ENCODE data around the gene DLX1. TPM values are rescaled to one million over a fixed set of nuclear protein-coding genes. Genes with fewer than 3 reads are reported as not detected.
"Not testable (repeated sequence)": the region's sequence is repeated elsewhere in the genome, so short reads cannot be mapped to it uniquely, and the experiment has no call there.

Gene DLX1
- total RNA-seq, 2 experiments from 2014 or later: not detected

DNA sequence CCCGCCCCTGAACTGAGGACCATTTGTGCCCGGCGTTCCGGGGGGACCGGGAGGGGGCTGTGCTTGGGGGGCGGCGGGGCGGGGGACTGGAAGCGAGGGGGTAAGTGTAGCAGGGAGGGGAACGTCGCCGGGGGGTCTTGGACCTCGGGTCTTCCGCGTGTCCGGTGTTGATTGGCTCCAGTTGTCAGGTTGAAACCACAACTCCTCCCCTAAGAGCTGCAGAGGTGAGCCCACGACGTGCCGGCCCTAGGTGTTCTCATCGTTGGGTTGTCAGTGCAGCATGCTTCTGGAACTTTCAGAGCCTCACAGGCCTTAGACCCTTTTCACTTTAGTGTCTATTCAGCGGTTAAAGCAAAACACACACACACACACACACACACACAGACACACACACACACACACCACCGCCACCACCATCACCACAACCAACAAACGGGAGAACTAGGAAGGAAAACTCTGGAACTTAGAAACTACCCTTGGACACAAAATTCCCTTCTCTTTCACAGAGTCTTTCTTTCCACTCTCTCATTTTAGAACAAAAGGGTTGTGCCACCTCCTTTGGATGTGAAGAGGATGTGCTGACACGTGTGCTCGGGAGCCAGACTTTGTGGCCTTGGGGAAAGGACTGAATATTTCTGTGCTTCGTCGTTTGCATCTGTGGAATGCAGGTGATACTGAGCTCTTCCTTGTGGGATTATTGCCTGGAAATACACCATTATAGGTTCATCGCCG, 24.1 kb downstream of the DLX1 start:
- Histone ChIP-seq H3K4me1 (ENCODE audit: insufficient read depth, low read length) (peaks cover 25% of the 10 kb centered on the region), H3K36me3 (ENCODE audit: insufficient read depth, low read length) (no peaks in the 10 kb centered on the region), H3K27ac (ENCODE audit: low read depth in 1 of 2, low read length in 2 of 2) (no peak overlapping the region), H3K27me3 (ENCODE audit: control insufficient read depth in 1 of 2, insufficient read depth in 2 of 2, low read length in 2 of 2) (peaks cover 56% of the 10 kb centered on the region in 2 experiments), H3K9me3 (ENCODE audit: control insufficient read depth in 1 of 2, insufficient read depth in 1 of 2, low read length in 2 of 2) (peaks cover 0 to 41% of the 10 kb centered on the region in 2 experiments), H3K4me3 (ENCODE audit: low read length) (no peak overlapping the region)
- DNase-seq (no peak), ATAC-seq (ENCODE audit: poor library complexity) (no peak)
- POLR2A ChIA-PET: no interaction called here
- H3K27ac Mint-ChIP-seq: no peak overlapping the region
- TF ChIP-seq, protein P1, sequence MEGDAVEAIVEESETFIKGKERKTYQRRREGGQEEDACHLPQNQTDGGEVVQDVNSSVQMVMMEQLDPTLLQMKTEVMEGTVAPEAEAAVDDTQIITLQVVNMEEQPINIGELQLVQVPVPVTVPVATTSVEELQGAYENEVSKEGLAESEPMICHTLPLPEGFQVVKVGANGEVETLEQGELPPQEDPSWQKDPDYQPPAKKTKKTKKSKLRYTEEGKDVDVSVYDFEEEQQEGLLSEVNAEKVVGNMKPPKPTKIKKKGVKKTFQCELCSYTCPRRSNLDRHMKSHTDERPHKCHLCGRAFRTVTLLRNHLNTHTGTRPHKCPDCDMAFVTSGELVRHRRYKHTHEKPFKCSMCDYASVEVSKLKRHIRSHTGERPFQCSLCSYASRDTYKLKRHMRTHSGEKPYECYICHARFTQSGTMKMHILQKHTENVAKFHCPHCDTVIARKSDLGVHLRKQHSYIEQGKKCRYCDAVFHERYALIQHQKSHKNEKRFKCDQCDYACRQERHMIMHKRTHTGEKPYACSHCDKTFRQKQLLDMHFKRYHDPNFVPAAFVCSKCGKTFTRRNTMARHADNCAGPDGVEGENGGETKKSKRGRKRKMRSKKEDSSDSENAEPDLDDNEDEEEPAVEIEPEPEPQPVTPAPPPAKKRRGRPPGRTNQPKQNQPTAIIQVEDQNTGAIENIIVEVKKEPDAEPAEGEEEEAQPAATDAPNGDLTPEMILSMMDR (IDR thresholded peaks at IDR 0.05): no peak
- no peaks in the 10 kb centered on the region for H3K9me3 Mint-ChIP-seq
- intact Hi-C loops (cut with DNase I, micrococcal nuclease): loop anchor here (5.0 to 10.0 kb wide), 6 partner anchors 182 to 535 kb away; no protein-coding TSS in a partner anchor
- H3K27me3 Mint-ChIP-seq: peaks cover 84% of the 10 kb centered on the region
- peaks cover 20% of the 10 kb centered on the region for H3K4me1 Mint-ChIP-seq (ENCODE audit: low read depth)
- CTCF ChIA-PET: no interaction called here
- H3K36me3 Mint-ChIP-seq (ENCODE audit: low read depth): no peaks in the 10 kb centered on the region
- no peak overlapping the region for H3K4me3 Mint-ChIP-seq

DNA sequence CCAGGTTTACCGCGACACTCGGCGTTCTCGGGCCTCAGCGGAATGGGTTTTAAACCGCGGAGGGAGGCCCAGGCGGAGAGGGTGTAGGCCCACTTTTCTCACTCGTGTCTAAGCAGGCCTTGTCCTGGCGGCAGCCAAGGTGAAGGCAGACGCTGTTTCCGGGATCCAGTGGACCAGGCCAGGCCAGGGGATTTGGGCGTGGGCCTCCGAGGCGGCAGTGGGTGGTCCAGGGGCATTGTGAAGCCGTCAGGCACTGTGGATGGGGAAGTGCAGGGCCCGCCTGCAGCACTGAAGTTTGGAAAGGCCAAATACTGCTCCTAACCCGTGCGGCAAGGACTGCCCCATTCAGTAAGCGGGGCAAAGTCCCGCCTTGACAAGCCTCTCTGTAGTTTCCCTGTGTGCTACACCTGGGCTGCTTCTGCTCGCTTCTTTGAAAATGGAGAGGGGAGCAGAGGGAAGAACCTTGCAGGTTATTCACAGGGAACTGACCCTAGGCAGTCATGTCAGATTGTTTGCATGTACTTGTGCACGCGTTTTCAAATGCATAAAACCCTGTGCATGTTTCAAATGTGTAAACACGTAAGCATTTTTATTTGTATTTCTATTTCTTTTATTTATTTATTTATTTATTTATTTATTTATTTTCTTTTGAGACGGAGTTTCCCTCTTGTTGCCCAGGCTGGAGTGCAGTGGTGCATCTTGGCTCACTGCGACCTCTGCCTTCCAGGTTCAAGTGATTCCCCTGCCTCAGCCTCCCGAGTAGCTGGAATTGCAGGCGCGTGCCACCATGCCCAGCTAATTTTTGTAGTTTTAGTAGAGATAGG, 24.9 kb downstream of the DLX1 start:
- Histone ChIP-seq H3K27me3 (ENCODE audit: control insufficient read depth in 1 of 2, insufficient read depth in 2 of 2, low read length in 2 of 2) (peaks cover 48 to 53% of the 10 kb centered on the region in 2 experiments), H3K27ac (ENCODE audit: low read depth in 1 of 2, low read length in 2 of 2) (no peak overlapping the region), H3K4me3 (ENCODE audit: low read length) (no peak overlapping the region), H3K4me1 (ENCODE audit: insufficient read depth, low read length) (peaks cover 24% of the 10 kb centered on the region), H3K9me3 (ENCODE audit: control insufficient read depth in 1 of 2, insufficient read depth in 1 of 2, low read length in 2 of 2) (peaks cover 0 to 35% of the 10 kb centered on the region in 2 experiments), H3K36me3 (ENCODE audit: insufficient read depth, low read length) (no peaks in the 10 kb centered on the region)
- ChIA-PET CTCF (no interaction called here), POLR2A (no interaction called here)
- intact Hi-C loops (cut with DNase I, micrococcal nuclease): loop anchor here (5.0 to 10.0 kb wide), 8 partner anchors 33 to 535 kb away; no protein-coding TSS in a partner anchor
- Mint-ChIP-seq H3K4me3 (no peak overlapping the region), H3K36me3 (ENCODE audit: low read depth) (no peaks in the 10 kb centered on the region), H3K9me3 (no peaks in the 10 kb centered on the region), H3K4me1 (ENCODE audit: low read depth) (peaks cover 20% of the 10 kb centered on the region), H3K27me3 (peaks cover 83% of the 10 kb centered on the region), H3K27ac (no peak overlapping the region)
- TF ChIP-seq, protein P1 (IDR thresholded peaks at IDR 0.05): no peak
- no peak for DNase-seq
- ATAC-seq (ENCODE audit: poor library complexity): no peak

DNA sequence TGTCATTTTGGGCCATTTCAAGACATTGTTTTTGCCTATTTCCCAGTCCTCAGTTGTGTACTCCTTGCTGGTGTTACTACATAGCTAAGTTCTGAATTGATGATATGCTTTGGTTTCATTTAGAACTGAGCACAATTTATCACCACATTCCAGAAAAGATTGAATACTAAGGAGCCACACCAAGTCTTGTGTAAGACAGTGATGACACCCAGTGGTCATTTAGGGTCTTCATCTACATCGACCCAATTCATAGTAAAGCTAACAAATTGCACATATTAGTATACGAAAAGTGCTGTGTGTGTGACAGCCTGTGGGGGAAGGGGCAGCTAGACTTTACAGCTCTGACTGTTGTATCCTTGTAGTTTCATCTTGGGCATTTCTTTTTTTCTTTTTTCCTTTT, 28.3 kb downstream of the DLX1 start:
- POLR2A ChIA-PET: no interaction called here
- no peak overlapping the region for H3K4me3 Mint-ChIP-seq
- no peak overlapping the region for H3K27ac Mint-ChIP-seq
- no peaks in the 10 kb centered on the region for H3K9me3 Mint-ChIP-seq
- peaks cover 0 to 5% of the 10 kb centered on the region in 2 experiments for H3K9me3 ChIP-seq (ENCODE audit: control insufficient read depth in 1 of 2, insufficient read depth in 1 of 2, low read length in 2 of 2)
- H3K27me3 ChIP-seq (ENCODE audit: control insufficient read depth in 1 of 2, insufficient read depth in 2 of 2, low read length in 2 of 2): peaks cover 14 to 24% of the 10 kb centered on the region in 2 experiments
- peaks cover 58% of the 10 kb centered on the region for H3K27me3 Mint-ChIP-seq
- no peaks in the 10 kb centered on the region for H3K36me3 ChIP-seq (ENCODE audit: insufficient read depth, low read length)
- no peak overlapping the region for H3K4me3 ChIP-seq (ENCODE audit: low read length)
- CTCF ChIA-PET: interaction anchor here (0.6 to 1.4 kb wide), 3 partner anchors 14 to 407 kb away, joined by 3 read pairs; no protein-coding TSS in a partner anchor
- H3K36me3 Mint-ChIP-seq (ENCODE audit: low read depth): no peaks in the 10 kb centered on the region
- TF ChIP-seq, protein P1 (IDR thresholded peaks at IDR 0.05): peak; percentile 42
- intact Hi-C loops (cut with DNase I, micrococcal nuclease): loop anchor here in 1 of 2 experiments (5.0 kb wide), 2 partner anchors 36 to 301 kb away; no protein-coding TSS in a partner anchor
- H3K4me1 Mint-ChIP-seq (ENCODE audit: low read depth): peaks cover 3% of the 10 kb centered on the region
- no peaks in the 10 kb centered on the region for H3K4me1 ChIP-seq (ENCODE audit: insufficient read depth, low read length)
- no peak for ATAC-seq (ENCODE audit: poor library complexity)
- DNase-seq: peak in 2 of 14 experiments; percentile 15 to 28
- H3K27ac ChIP-seq (ENCODE audit: low read depth in 1 of 2, low read length in 2 of 2): no peak overlapping the region

DNA sequence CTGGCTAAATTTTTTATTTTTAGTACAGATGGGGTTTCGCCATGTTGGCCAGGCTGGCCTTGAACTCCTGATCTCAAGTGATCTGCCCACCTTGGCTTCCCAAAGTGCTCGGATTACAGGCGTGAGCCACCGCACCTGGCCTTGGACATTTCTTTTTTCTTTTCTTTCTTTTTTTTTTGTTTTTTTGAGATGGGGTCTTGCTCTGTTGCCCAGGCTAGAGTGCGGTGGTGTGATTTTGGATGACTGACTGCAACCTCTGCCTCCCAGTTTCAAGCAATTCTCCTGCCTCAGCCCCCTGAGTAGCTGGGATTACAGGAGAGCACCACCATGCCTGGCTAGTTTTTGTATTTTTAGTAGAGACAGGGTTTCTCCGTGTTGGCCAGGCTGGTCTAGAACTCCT, 28.9 kb downstream of the DLX1 start:
- H3K9me3 ChIP-seq (ENCODE audit: control insufficient read depth in 1 of 2, insufficient read depth in 1 of 2, low read length in 2 of 2); ATAC-seq (ENCODE audit: poor library complexity); POLR2A ChIA-PET; H3K4me1 ChIP-seq (ENCODE audit: insufficient read depth, low read length); DNase-seq; H3K9me3 Mint-ChIP-seq; H3K4me3 Mint-ChIP-seq; H3K27ac Mint-ChIP-seq; H3K4me1 Mint-ChIP-seq (ENCODE audit: low read depth); H3K4me3 ChIP-seq (ENCODE audit: low read length); H3K36me3 ChIP-seq (ENCODE audit: insufficient read depth, low read length); H3K36me3 Mint-ChIP-seq (ENCODE audit: low read depth); H3K27ac ChIP-seq (ENCODE audit: low read depth in 1 of 2, low read length in 2 of 2): not testable (repeated sequence)
- peaks cover 12 to 21% of the 10 kb centered on the region in 2 experiments for H3K27me3 ChIP-seq (ENCODE audit: control insufficient read depth in 1 of 2, insufficient read depth in 2 of 2, low read length in 2 of 2)
- intact Hi-C loops (cut with DNase I, micrococcal nuclease): loop anchor here in 1 of 2 experiments (5.0 kb wide), 2 partner anchors 37 to 302 kb away; no protein-coding TSS in a partner anchor
- CTCF ChIA-PET: interaction anchor here (1.2 kb wide), 2 partner anchors 13 to 408 kb away, joined by 3 read pairs; no protein-coding TSS in a partner anchor
- peaks cover 59% of the 10 kb centered on the region for H3K27me3 Mint-ChIP-seq

Data from CD4-positive, alpha-beta T cell (primary cell).